Osteoblast (primary cell): ENCODE measurements around the gene DDOST. TPM values are rescaled to one million over a fixed set of nuclear protein-coding genes. Genes with fewer than 3 reads are reported as not detected.

Source experiments
- DNase-seq: peaks from one replicate; pipeline ENCODE4 v3.0.0; 2011; ENCODE audit warnings: low spot score, mixed read lengths; ENCODE audit not compliant: insufficient read length; ENCODE audit errors: missing footprints
- H2AFZ ChIP-seq: 2 replicates; pipeline ENCODE4 v1.6.0; 2011; ENCODE audit warnings: mild to moderate bottlenecking, low read length
- H3K27ac ChIP-seq: 2 replicates; pipeline ENCODE4 v1.5.1; 2011; ENCODE audit warnings: mild to moderate bottlenecking, low read depth, low read length, moderate library complexity
- H3K27me3 ChIP-seq: 2 replicates; pipeline ENCODE4 v1.6.0; 2012; ENCODE audit warnings: mild to moderate bottlenecking, control low read depth, inconsistent platforms, low read length, moderate library complexity; ENCODE audit not compliant: insufficient read depth
- H3K36me3 ChIP-seq: 2 replicates; pipeline ENCODE4 v1.5.1; 2011; ENCODE audit warnings: mild to moderate bottlenecking, low read length, control low read depth, moderate library complexity; ENCODE audit not compliant: insufficient read depth
- H3K4me1 ChIP-seq: 2 replicates; pipeline ENCODE4 v1.5.1; 2011; ENCODE audit warnings: mild to moderate bottlenecking, low read length, control low read depth, moderate library complexity; ENCODE audit not compliant: insufficient read depth
- H3K4me2 ChIP-seq: 2 replicates; pipeline ENCODE4 v1.6.0; 2011; ENCODE audit warnings: mild to moderate bottlenecking, low read length; ENCODE audit not compliant: insufficient read depth
- H3K4me3 ChIP-seq: fragments of 200-600 bp; sonication (generic); 3 replicates; pipeline ENCODE4 v1.5.1; 2012; ENCODE audit warnings: mild to moderate bottlenecking, low read length, inconsistent platforms; ENCODE audit not compliant: insufficient read depth
- H3K79me2 ChIP-seq: 2 replicates; pipeline ENCODE4 v1.6.0; 2012; ENCODE audit warnings: mild to moderate bottlenecking, low read length, control low read depth, inconsistent platforms; ENCODE audit not compliant: insufficient read depth
- H3K9me3 ChIP-seq: 2 replicates; pipeline ENCODE4 v1.5.1; 2011; ENCODE audit warnings: low read depth, low read length, control low read depth
- H4K20me1 ChIP-seq: 2 replicates; pipeline ENCODE4 v1.6.0; 2012; ENCODE audit warnings: mild to moderate bottlenecking, low read length, control low read depth; ENCODE audit not compliant: insufficient read depth
- CTCF ChIP-seq: IDR thresholded peaks from 2 replicates; pipeline ENCODE4 v1.5.1; 2011; ENCODE audit warnings: mild to moderate bottlenecking, low read depth, low read length, moderate library complexity; ENCODE audit errors: extremely low read depth
- total RNA-seq: library from RNA; depleted of rRNA; stranded (reverse); fragments of >200 nt; gene quantifications from 2 replicates; pipeline ENCODE4 v1.2.3, GENCODE V29; 2012

DDOST gene
- total RNA-seq, 1 donor: 291 TPM

DNA sequence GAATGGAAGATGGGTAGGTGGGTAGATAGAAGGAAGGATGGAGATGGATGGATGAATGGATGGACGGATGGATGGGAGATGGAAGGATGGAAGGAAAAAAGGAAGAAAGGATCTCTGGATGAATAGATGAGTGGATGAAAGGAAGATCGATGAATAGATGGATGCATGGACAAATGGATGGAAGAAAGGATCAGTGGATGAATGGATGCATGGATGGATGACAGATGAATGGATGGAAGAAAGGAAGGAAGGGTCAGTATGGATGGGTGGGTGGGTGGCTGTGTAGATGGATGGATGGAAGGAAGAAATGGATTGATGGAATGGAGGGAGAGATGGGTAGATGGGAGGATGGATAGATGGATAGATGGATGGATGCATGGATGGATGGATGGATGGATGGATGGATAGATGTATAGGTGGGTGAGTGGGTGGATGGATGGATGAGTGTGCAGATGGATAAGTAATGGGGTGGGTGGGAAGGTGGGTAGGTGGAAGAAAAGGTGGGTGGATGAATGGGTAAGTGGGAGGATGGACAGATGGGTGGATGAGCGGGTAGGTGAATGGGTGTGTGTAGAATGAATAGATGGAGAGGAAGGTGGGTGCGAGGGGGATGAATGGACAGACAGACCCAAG, 42.1 kb upstream of the DDOST start:
- no peaks in the 10 kb centered on the region for H4K20me1 ChIP-seq
- H3K27me3 ChIP-seq: no peaks in the 10 kb centered on the region
- no peaks in the 10 kb centered on the region for H3K9me3 ChIP-seq
- no peak overlapping the region for H2AFZ ChIP-seq
- H3K27ac ChIP-seq: no peak overlapping the region
- H3K4me1 ChIP-seq: peaks cover 7% of the 10 kb centered on the region
- H3K4me2 ChIP-seq: no peak overlapping the region
- no peak overlapping the region for H3K4me3 ChIP-seq
- no peaks in the 10 kb centered on the region for H3K36me3 ChIP-seq
- DNase-seq: peak; percentile 23
- TF ChIP-seq CTCF: no peak
- no peaks in the 10 kb centered on the region for H3K79me2 ChIP-seq

DNA sequence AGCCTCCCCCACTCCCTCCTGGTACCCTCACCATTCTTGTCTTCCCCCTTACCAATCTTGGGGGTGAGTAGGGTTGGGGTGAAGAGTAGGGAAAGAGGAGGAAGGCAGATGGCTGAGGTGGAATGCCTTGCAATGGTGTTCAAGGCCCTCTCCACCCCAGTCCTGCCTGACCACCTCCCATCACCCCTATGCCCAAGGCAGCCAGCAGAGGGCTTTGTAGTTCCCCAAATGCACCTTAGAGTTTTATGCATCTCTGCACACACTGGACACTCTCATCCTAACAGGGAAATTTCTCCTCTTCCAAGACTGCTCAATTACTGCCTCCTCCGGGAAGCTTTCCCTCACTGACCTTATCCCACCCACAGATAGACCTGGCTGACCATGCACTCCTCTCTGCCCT, 41.2 kb upstream of the DDOST start:
- Histone ChIP-seq H3K79me2 (no peaks in the 10 kb centered on the region), H3K4me2 (no peak overlapping the region), H3K27ac (no peak overlapping the region), H2AFZ (no peak overlapping the region), H4K20me1 (no peaks in the 10 kb centered on the region), H3K9me3 (no peaks in the 10 kb centered on the region), H3K4me3 (no peak overlapping the region), H3K4me1 (peaks cover 11% of the 10 kb centered on the region), H3K27me3 (no peaks in the 10 kb centered on the region), H3K36me3 (no peaks in the 10 kb centered on the region)
- peak; percentile 56 for TF ChIP-seq CTCF
- DNase-seq: peak; percentile 87

GRCh38 chr1:20701847-20702246, 40.7 kb upstream of the DDOST start:
- peak; percentile 25 for DNase-seq
- no peak overlapping the region for H3K4me2 ChIP-seq
- no peak for TF ChIP-seq CTCF
- H3K36me3 ChIP-seq: no peaks in the 10 kb centered on the region
- no peaks in the 10 kb centered on the region for H3K27me3 ChIP-seq
- H3K4me1 ChIP-seq: peaks cover 14% of the 10 kb centered on the region
- no peak overlapping the region for H2AFZ ChIP-seq
- no peak overlapping the region for H3K27ac ChIP-seq
- no peak overlapping the region for H3K4me3 ChIP-seq
- no peaks in the 10 kb centered on the region for H4K20me1 ChIP-seq
- no peaks in the 10 kb centered on the region for H3K9me3 ChIP-seq
- no peaks in the 10 kb centered on the region for H3K79me2 ChIP-seq

GRCh38 chr1:20701446-20701845, 40.3 kb upstream of the DDOST start:
- no peaks in the 10 kb centered on the region for H3K79me2 ChIP-seq
- no peaks in the 10 kb centered on the region for H3K9me3 ChIP-seq
- peak; percentile 35 for DNase-seq
- no peak for TF ChIP-seq CTCF
- no peak overlapping the region for H2AFZ ChIP-seq
- no peak overlapping the region for H3K4me3 ChIP-seq
- no peak overlapping the region for H3K27ac ChIP-seq
- H3K36me3 ChIP-seq: no peaks in the 10 kb centered on the region
- H3K4me1 ChIP-seq: peaks cover 17% of the 10 kb centered on the region
- H3K27me3 ChIP-seq: no peaks in the 10 kb centered on the region
- H3K4me2 ChIP-seq: no peak overlapping the region
- H4K20me1 ChIP-seq: no peaks in the 10 kb centered on the region
